ENCODE measurements around the gene PRKN.

PRKN gene

GRCh38 chr6:162307865-162308264, 419.7 kb downstream of the PRKN start:
- H3K4me1 ChIP-seq (ENCODE audit: control insufficient read depth, insufficient read depth, low read length): no peaks in the 10 kb centered on the region
- H3K9me3 ChIP-seq (ENCODE audit: control insufficient read depth, insufficient read depth, low read depth, low read length): no peaks in the 10 kb centered on the region
- no peak overlapping the region for H3K4me3 ChIP-seq (ENCODE audit: low read depth, low read length)
- no peaks in the 10 kb centered on the region for H3K36me3 ChIP-seq (ENCODE audit: control insufficient read depth in 2 of 2, insufficient read depth in 1 of 2, low read length in 2 of 2)
- ChIA-PET POLR2A (no interaction called here), CTCF (no interaction called here)
- H3K27ac ChIP-seq (ENCODE audit: extremely low read depth, low read depth, low read length): no peak overlapping the region
- TF ChIP-seq HOXC10 (CRISPR knock-in tag; IDR thresholded peaks at IDR 0.05) (no peak), ZNF426 (tag by site-specific recombination; IDR thresholded peaks at IDR 0.05) (no peak), ZNF350 (tag by site-specific recombination; IDR thresholded peaks at IDR 0.05) (no peak), ZFP37 (tag by site-specific recombination; IDR thresholded peaks at IDR 0.05) (no peak), ZNF19 (tag by site-specific recombination; IDR thresholded peaks at IDR 0.05; ENCODE audit: low read depth) (no peak), ZNF548 (tag by site-specific recombination; IDR thresholded peaks at IDR 0.05) (no peak), WT1 (tag by site-specific recombination; IDR thresholded peaks at IDR 0.05) (no peak), ZNF610 (tag by site-specific recombination; IDR thresholded peaks at IDR 0.05; ENCODE audit: borderline replicate concordance) (no peak), ZNF621 (tag by site-specific recombination; IDR thresholded peaks at IDR 0.05) (no peak), ZBTB48 (tag by site-specific recombination; IDR thresholded peaks at IDR 0.05) (no peak), ZNF404 (tag by site-specific recombination; IDR thresholded peaks at IDR 0.05) (no peak), ZBTB7A (tag by site-specific recombination; IDR thresholded peaks at IDR 0.05; ENCODE audit: low read depth) (no peak), ZNF449 (tag by site-specific recombination; IDR thresholded peaks at IDR 0.05) (no peak), ZBTB20 (tag by site-specific recombination; IDR thresholded peaks at IDR 0.05) (no peak), ZNF140 (tag by site-specific recombination; IDR thresholded peaks at IDR 0.05) (no peak), ZNF555 (tag by site-specific recombination; conservative IDR thresholded peaks at IDR 0.05) (no peak)
- TF ChIP-seq, protein P1, sequence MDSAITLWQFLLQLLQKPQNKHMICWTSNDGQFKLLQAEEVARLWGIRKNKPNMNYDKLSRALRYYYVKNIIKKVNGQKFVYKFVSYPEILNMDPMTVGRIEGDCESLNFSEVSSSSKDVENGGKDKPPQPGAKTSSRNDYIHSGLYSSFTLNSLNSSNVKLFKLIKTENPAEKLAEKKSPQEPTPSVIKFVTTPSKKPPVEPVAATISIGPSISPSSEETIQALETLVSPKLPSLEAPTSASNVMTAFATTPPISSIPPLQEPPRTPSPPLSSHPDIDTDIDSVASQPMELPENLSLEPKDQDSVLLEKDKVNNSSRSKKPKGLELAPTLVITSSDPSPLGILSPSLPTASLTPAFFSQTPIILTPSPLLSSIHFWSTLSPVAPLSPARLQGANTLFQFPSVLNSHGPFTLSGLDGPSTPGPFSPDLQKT (IDR thresholded peaks at IDR 0.05; ENCODE audit: borderline replicate concordance, low read depth, low read length): no peak

GRCh38 chr6:162306616-162307015, 420.9 kb downstream of the PRKN start:
- CTCF ChIA-PET: no interaction called here
- Histone ChIP-seq H3K4me1 (ENCODE audit: control insufficient read depth, insufficient read depth, low read length) (no peaks in the 10 kb centered on the region), H3K4me3 (ENCODE audit: low read depth, low read length) (no peak overlapping the region), H3K36me3 (ENCODE audit: control insufficient read depth in 2 of 2, insufficient read depth in 1 of 2, low read length in 2 of 2) (no peaks in the 10 kb centered on the region), H3K27ac (ENCODE audit: extremely low read depth, low read depth, low read length) (no peak overlapping the region), H3K9me3 (ENCODE audit: control insufficient read depth, insufficient read depth, low read depth, low read length) (no peaks in the 10 kb centered on the region)
- POLR2A ChIA-PET: no interaction called here
- TF ChIP-seq ZNF132 (tag by site-specific recombination; IDR thresholded peaks at IDR 0.05; ENCODE audit: borderline replicate concordance): no peak
- TF ChIP-seq ZNF404 (tag by site-specific recombination; IDR thresholded peaks at IDR 0.05): no peak
- TF ChIP-seq, protein P2, sequence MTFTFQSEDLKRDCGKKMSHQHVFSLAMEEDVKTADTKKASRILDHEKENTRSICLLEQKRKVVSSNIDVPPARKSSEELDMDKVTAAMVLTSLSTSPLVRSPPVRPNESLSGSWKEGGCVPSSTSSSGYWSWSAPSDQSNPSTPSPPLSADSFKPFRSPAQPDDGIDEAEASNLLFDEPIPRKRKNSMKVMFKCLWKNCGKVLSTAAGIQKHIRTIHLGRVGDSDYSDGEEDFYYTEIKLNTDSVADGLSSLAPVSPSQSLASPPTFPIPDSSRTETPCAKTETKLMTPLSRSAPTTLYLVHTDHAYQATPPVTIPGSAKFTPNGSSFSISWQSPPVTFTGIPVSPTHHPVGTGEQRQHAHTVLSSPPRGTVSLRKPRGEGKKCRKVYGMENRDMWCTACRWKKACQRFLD (tag by site-specific recombination; IDR thresholded peaks at IDR 0.05): no peak
- no peak for TF ChIP-seq RBAK (tag by site-specific recombination; IDR thresholded peaks at IDR 0.05)
- no peak for TF ChIP-seq ZSCAN30 (tag by site-specific recombination; IDR thresholded peaks at IDR 0.05)
- no peak for TF ChIP-seq ZFP37 (tag by site-specific recombination; IDR thresholded peaks at IDR 0.05)
- TF ChIP-seq ZNF239 (tag by site-specific recombination; IDR thresholded peaks at IDR 0.05): no peak
- no peak for TF ChIP-seq IKZF3 (tag by site-specific recombination; IDR thresholded peaks at IDR 0.05)
- TF ChIP-seq SP3 (tag by site-specific recombination; IDR thresholded peaks at IDR 0.05): no peak
- TF ChIP-seq ZSCAN23 (tag by site-specific recombination; IDR thresholded peaks at IDR 0.05): no peak
- no peak for TF ChIP-seq HOXA7 (CRISPR knock-in tag; IDR thresholded peaks at IDR 0.05; ENCODE audit: borderline replicate concordance)
- no peak for TF ChIP-seq ZBTB8A (tag by site-specific recombination; IDR thresholded peaks at IDR 0.05)
